HL-60 (cell line): ENCODE data around the gene SAMD14.

Experiments used
- DNase-seq, 2 experiments: peaks; one replicate each; pipeline ENCODE4 v3.0.0-alpha.2; 2010 to 2020; ENCODE audit warnings: low read depth in 1 of 2, low spot score in 1 of 2
- H3K27ac ChIP-seq: fragments of 250-450 bp; sonication (Bioruptor Pico); replicated peaks from 2 replicates; pipeline ENCODE4 v1.5.1; 2020; ENCODE audit warnings: mild to moderate bottlenecking, moderate library complexity
- H3K27me3 ChIP-seq: fragments of 250-450 bp; sonication (Bioruptor Pico); 2 replicates; pipeline ENCODE4 v1.5.1; 2021; ENCODE audit warnings: mild to moderate bottlenecking, moderate library complexity; ENCODE audit not compliant: insufficient read depth, poor library complexity, severe bottlenecking
- H3K4me3 ChIP-seq: replicated peaks from 2 replicates; pipeline ENCODE4 v1.5.1; 2011; ENCODE audit warnings: mild to moderate bottlenecking, control low read depth, low read length; ENCODE audit not compliant: insufficient read depth
- CTCF ChIP-seq: IDR thresholded peaks from one replicate; pipeline ENCODE4 v1.5.1; 2011; ENCODE audit warnings: low read length, control low read depth, inconsistent platforms; ENCODE audit not compliant: insufficient read depth
- GABPA ChIP-seq: IDR thresholded peaks from 2 replicates; pipeline ENCODE4 v1.6.1; 2012; ENCODE audit warnings: low read depth
- POLR2AphosphoS5 ChIP-seq: IDR thresholded peaks from 2 replicates; pipeline ENCODE4 v1.6.1; 2012; ENCODE audit warnings: low read depth
- REST ChIP-seq: IDR thresholded peaks from 2 replicates; pipeline ENCODE4 v1.6.1; 2012; ENCODE audit warnings: low read depth; ENCODE audit not compliant: insufficient replicate concordance
- SPI1 ChIP-seq: IDR thresholded peaks from 2 replicates; pipeline ENCODE4 v1.6.1; 2012; ENCODE audit warnings: low read depth, mild to moderate bottlenecking, borderline replicate concordance

SAMD14 gene

DNA sequence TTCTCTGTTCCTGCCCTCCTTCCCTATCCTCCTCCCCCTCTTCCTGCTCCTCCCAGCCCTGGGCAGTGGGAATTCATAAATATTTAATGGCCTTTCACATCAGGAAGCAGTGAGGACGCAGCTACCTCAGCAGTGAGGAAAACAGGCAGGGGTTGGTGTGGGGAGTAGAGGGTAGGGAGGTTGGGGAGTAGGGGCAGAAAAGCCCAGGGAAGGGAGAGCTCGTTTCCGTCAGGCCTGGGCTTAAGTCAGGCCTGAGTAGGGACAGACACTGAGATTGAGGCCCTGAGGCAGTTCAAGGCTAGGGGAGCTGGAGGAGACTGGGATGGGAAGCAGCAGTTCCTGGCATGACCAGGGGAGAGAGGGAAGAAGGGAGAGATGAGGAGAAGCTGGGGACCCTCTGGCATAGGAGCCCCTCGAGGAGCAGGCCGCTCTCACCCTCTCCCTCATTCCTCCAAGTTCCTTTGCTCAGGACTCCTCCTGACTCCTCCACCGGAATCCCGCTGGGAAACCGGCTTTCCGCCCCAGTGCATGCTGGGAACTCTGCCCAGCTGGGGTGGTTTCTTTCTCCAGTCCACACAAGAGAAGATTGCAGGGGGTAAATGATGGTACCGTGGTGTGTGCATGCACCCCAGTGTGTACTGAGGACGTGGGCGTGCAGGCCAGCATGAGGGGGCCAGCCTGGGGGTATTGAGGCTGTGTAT lies 6.2 kb downstream of the SAMD14 start:
- no peak for TF ChIP-seq CTCF
- no peak for TF ChIP-seq REST
- no peak for TF ChIP-seq SPI1
- TF ChIP-seq POLR2AphosphoS5 = no peak
- no peak for TF ChIP-seq GABPA
- Histone ChIP-seq H3K4me3 (no peak overlapping the region), H3K27me3 (peaks cover 44% of the 10 kb centered on the region), H3K27ac (no peak overlapping the region)
- no peak for DNase-seq

- Histone ChIP-seq H3K27ac (no peak overlapping the region), H3K4me3 (no peak overlapping the region), H3K27me3 (peaks cover 44% of the 10 kb centered on the region)
- no peak for DNase-seq
- no peak for TF ChIP-seq CTCF
- no peak for TF ChIP-seq GABPA
- TF ChIP-seq POLR2AphosphoS5 = no peak
- no peak for TF ChIP-seq SPI1
- no peak for TF ChIP-seq REST
Measured at GRCh38 chr17:50122945-50123344, 7.0 kb downstream of the SAMD14 start.

- no peak for TF ChIP-seq CTCF
- TF ChIP-seq GABPA = no peak
- TF ChIP-seq REST = no peak
- no peak for TF ChIP-seq POLR2AphosphoS5
- TF ChIP-seq SPI1 = no peak
- no peak for DNase-seq
- Histone ChIP-seq H3K27ac (no peak overlapping the region), H3K4me3 (no peak overlapping the region), H3K27me3 (peaks cover 53% of the 10 kb centered on the region)
Measured at GRCh38 chr17:50120475-50121253, 9.3 kb downstream of the SAMD14 start.
